LHCN-M2 (cell line): ENCODE measurements around the gene KRT33B. TPM values are rescaled to one million over a fixed set of nuclear protein-coding genes. Genes with fewer than 3 reads are reported as not detected.
A peak's percentile ranks its signal among the peaks of the same experiment; 100 is the strongest.
"Not testable (repeated sequence)": the region's sequence is repeated elsewhere in the genome, so short reads cannot be mapped to it uniquely, and the experiment has no call there.

Experiments used
- DNase-seq: peaks from one replicate; pipeline ENCODE4 v3.0.0-alpha.2; 2012; ENCODE audit warnings: low read depth
- total RNA-seq: library from RNA; depleted of rRNA; stranded (reverse); fragments of >200 nt; gene quantifications from 2 replicates; pipeline ENCODE4 v1.2.3, GENCODE V29; 2014

Gene KRT33B
- total RNA-seq, 1 experiment from 2014 or later: not detected

- DNase-seq: no peak
Observed at GRCh38 chr17:41393826-41394225, 24.2 kb upstream of the KRT33B start.

- no peak for DNase-seq
Observed at GRCh38 chr17:41393294-41393693, 23.7 kb upstream of the KRT33B start.

- DNase-seq: peak; percentile 46
Observed at GRCh38 chr17:41392278-41392677, 22.7 kb upstream of the KRT33B start.

GRCh38 chr17:41391535-41391934, 21.9 kb upstream of the KRT33B start:
- DNase-seq: no peak

GRCh38 chr17:41390411-41390938, 20.9 kb upstream of the KRT33B start:
- no peak for DNase-seq

- no peak for DNase-seq
Observed at GRCh38 chr17:41387670-41388069, 18.1 kb upstream of the KRT33B start.

GRCh38 chr17:41386227-41386626, 16.6 kb upstream of the KRT33B start:
- no peak for DNase-seq

- DNase-seq: no peak
Observed at GRCh38 chr17:41383690-41384089, 14.1 kb upstream of the KRT33B start.

GRCh38 chr17:41382394-41382793, 12.8 kb upstream of the KRT33B start:
- peak; percentile 28 for DNase-seq

GRCh38 chr17:41381943-41382342, 12.3 kb upstream of the KRT33B start, which contains the start of gene KRT34:
KRT34 (minus strand) TSS chr17:41382306; CDS start chr17:41382246, 60 bp downstream.
- not testable (repeated sequence) for DNase-seq

- peak; percentile 77 for DNase-seq
Observed at GRCh38 chr17:41380091-41380490, 10.5 kb upstream of the KRT33B start.

- DNase-seq: peak; percentile 19
Observed at GRCh38 chr17:41377546-41377945, 7.9 kb upstream of the KRT33B start.

GRCh38 chr17:41369023-41369422, 590 bp downstream of the KRT33B start:
- DNase-seq: no peak

- DNase-seq: peak; percentile 30
Observed at GRCh38 chr17:41367426-41368075, 2.1 kb downstream of the KRT33B start.

- DNase-seq: no peak
Observed at GRCh38 chr17:41366070-41366469, 3.5 kb downstream of the KRT33B start.

- DNase-seq: no peak
Observed at GRCh38 chr17:41363881-41364280, 5.7 kb downstream of the KRT33B start.

GRCh38 chr17:41360296-41360995, 9.2 kb downstream of the KRT33B start:
- no peak for DNase-seq

GRCh38 chr17:41354536-41354935, 15.1 kb downstream of the KRT33B start:
- no peak for DNase-seq

- no peak for DNase-seq
Observed at GRCh38 chr17:41352597-41353366, 16.8 kb downstream of the KRT33B start.

- DNase-seq: no peak
Observed at GRCh38 chr17:41351177-41351576, 18.4 kb downstream of the KRT33B start.

- not testable (repeated sequence) for DNase-seq
Observed at GRCh38 chr17:41350381-41350878, 19.2 kb downstream of the KRT33B start, which contains the start of gene KRT33A. KRT33A (minus strand) TSS chr17:41350828; CDS start chr17:41350767, 61 bp downstream.
